Liver (tissue), 9 donors: ENCODE results near the gene TIMM22. TPM values are rescaled to one million over a fixed set of nuclear protein-coding genes. Genes with fewer than 3 reads are reported as not detected.

Source experiments
- DNase-seq: peaks from one replicate; pipeline ENCODE4 v3.0.0-alpha.2; 2017; ENCODE audit warnings: low spot score
- H3K27ac ChIP-seq, 2 donors: one replicate each; pipeline ENCODE4 v1.7.0; 2013; ENCODE audit warnings: inconsistent platforms in 2 of 2, low read length in 2 of 2, control low read depth in 1 of 2, low read depth in 1 of 2, mild to moderate bottlenecking in 1 of 2
- H3K27me3 ChIP-seq, 4 donors: one replicate each; pipeline versions ENCODE4 v1.6.1 to v1.7.0; 2013; ENCODE audit warnings: low read length in 3 of 4, inconsistent platforms in 1 of 4, mild to moderate bottlenecking in 1 of 4, moderate library complexity in 1 of 4; ENCODE audit not compliant: control insufficient read depth in 4 of 4, insufficient read depth in 4 of 4
- H3K36me3 ChIP-seq, 4 donors: one replicate each; pipeline versions ENCODE4 v1.6.1 to v1.7.0; 2013; ENCODE audit warnings: low read length in 3 of 4, mild to moderate bottlenecking in 3 of 4, low read depth in 1 of 4, moderate library complexity in 1 of 4; ENCODE audit not compliant: control insufficient read depth in 4 of 4, insufficient read depth in 3 of 4
- H3K4me1 ChIP-seq, 4 donors: one replicate each; pipeline versions ENCODE4 v1.6.1 to v1.7.0; 2013; ENCODE audit warnings: low read length in 3 of 4, mild to moderate bottlenecking in 3 of 4, moderate library complexity in 1 of 4; ENCODE audit not compliant: control insufficient read depth in 4 of 4, insufficient read depth in 4 of 4
- H3K4me3 ChIP-seq, 3 donors: one replicate each; pipeline versions ENCODE4 v1.6.1 to v1.7.0; 2013; ENCODE audit warnings: low read length in 3 of 3, control low read depth in 1 of 3, low read depth in 1 of 3, mild to moderate bottlenecking in 1 of 3
- H3K9ac ChIP-seq, 2 donors: one replicate each; pipeline ENCODE4 v1.7.0; 2013; ENCODE audit warnings: low read length in 2 of 2, mild to moderate bottlenecking in 2 of 2, moderate library complexity in 2 of 2, control low read depth in 1 of 2, low read depth in 1 of 2
- H3K9me3 ChIP-seq, 4 donors: one replicate each; pipeline versions ENCODE4 v1.6.1 to v1.7.0; 2013; ENCODE audit warnings: low read length in 3 of 4; ENCODE audit not compliant: control insufficient read depth in 4 of 4
- ATF3 ChIP-seq: IDR thresholded peaks from 2 replicates; pipeline ENCODE4 v1.6.1; 2016; ENCODE audit warnings: antibody characterized with exemption
- CTCF ChIP-seq: fragments of 150-350 bp; IDR thresholded peaks from 2 replicates; pipeline ENCODE4 v1.5.1; 2017; ENCODE audit warnings: improper control_type of control experiment, low read depth, low read length; ENCODE audit not compliant: missing input control
- EGR1 ChIP-seq, 2 donors: IDR thresholded peaks; 2 replicates each; pipeline ENCODE4 v1.6.1; 2016 to 2018; ENCODE audit warnings: antibody characterized with exemption in 2 of 2, low read depth in 2 of 2
- FOXA1 ChIP-seq: IDR thresholded peaks from 2 replicates; pipeline ENCODE4 v1.6.1; 2016; ENCODE audit warnings: antibody characterized with exemption
- FOXA2 ChIP-seq: IDR thresholded peaks from 2 replicates; pipeline ENCODE4 v1.6.1; 2016; ENCODE audit warnings: antibody characterized with exemption
- GABPA ChIP-seq, 2 donors: IDR thresholded peaks in 1 of 2; conservative IDR thresholded peaks in 1 of 2; 2 replicates each; pipeline ENCODE4 v1.6.1; 2016; ENCODE audit warnings: antibody characterized with exemption in 2 of 2, mild to moderate bottlenecking in 1 of 2, moderate library complexity in 1 of 2
- HNF4A ChIP-seq, 2 donors: conservative IDR thresholded peaks; 2 replicates each; pipeline ENCODE4 v1.6.1; 2016; ENCODE audit warnings: antibody characterized with exemption in 2 of 2, mild to moderate bottlenecking in 2 of 2
- HNF4G ChIP-seq: IDR thresholded peaks from 2 replicates; pipeline ENCODE4 v1.6.1; 2016; ENCODE audit warnings: antibody characterized with exemption
- JUND ChIP-seq, 2 donors: IDR thresholded peaks; 2 replicates each; pipeline ENCODE4 v1.6.1; 2016; ENCODE audit warnings: antibody characterized with exemption in 2 of 2
- MAX ChIP-seq: IDR thresholded peaks from 2 replicates; pipeline ENCODE4 v1.6.1; 2016; ENCODE audit warnings: antibody characterized with exemption
- NR2F2 ChIP-seq: IDR thresholded peaks from 2 replicates; pipeline ENCODE4 v1.6.1; 2016; ENCODE audit warnings: antibody characterized with exemption
- RAD21 ChIP-seq, 2 donors: IDR thresholded peaks; 2 replicates each; pipeline ENCODE4 v1.6.1; 2016; ENCODE audit warnings: antibody characterized with exemption in 2 of 2, mild to moderate bottlenecking in 2 of 2
- REST ChIP-seq: IDR thresholded peaks from 2 replicates; pipeline ENCODE4 v1.6.1; 2016; ENCODE audit warnings: antibody characterized with exemption, mild to moderate bottlenecking
- RXRA ChIP-seq, 2 donors: IDR thresholded peaks; 2 replicates each; pipeline ENCODE4 v1.6.1; 2017 to 2018; ENCODE audit warnings: antibody characterized with exemption in 2 of 2, mild to moderate bottlenecking in 1 of 2
- SP1 ChIP-seq: IDR thresholded peaks from 2 replicates; pipeline ENCODE4 v1.6.1; 2018; ENCODE audit warnings: antibody characterized with exemption, mild to moderate bottlenecking
- TAF1 ChIP-seq: conservative IDR thresholded peaks from 2 replicates; pipeline ENCODE4 v1.6.1; 2016; ENCODE audit warnings: antibody characterized with exemption, mild to moderate bottlenecking
- YY1 ChIP-seq: IDR thresholded peaks from 2 replicates; pipeline ENCODE4 v1.6.1; 2016; ENCODE audit warnings: antibody characterized with exemption, mild to moderate bottlenecking
- ZBTB33 ChIP-seq: IDR thresholded peaks from 2 replicates; pipeline ENCODE4 v1.6.1; 2016; ENCODE audit warnings: antibody characterized with exemption
- WGBS: extraction: QIAGEN DNeasy Blood & Tissue Kit; methylation state at CpG from one replicate; pipeline ENCODE4 v1.1.7; 2013; 5-methylcytosine and 5-hydroxymethylcytosine counted together
- polyA plus RNA-seq, 2 donors: library from polyadenylated mRNA; stranded (reverse) in 1 of 2; unstranded in 1 of 2; fragments of 200-250 nt in 1 of 2; fragments of >200 nt in 1 of 2; fragmentation: Nextera tagmentation in 1 of 2; extraction: Ambion mirVana in 1 of 2; gene quantifications; one replicate each; pipeline versions ENCODE4 v1.2.1 to v1.2.3, GENCODE V29; 2013 to 2015
- total RNA-seq, 2 donors: library from RNA; depleted of rRNA; stranded (reverse); fragments of >200 nt; gene quantifications; one replicate each; pipeline ENCODE4 v1.2.3, GENCODE V29; 2014
- donor health status: healthy.
- donor health status: healthy.
- donor health status: healthy.
- donor health status: healthy.
- donor health status: healthy.

The TIMM22 gene
- total RNA-seq (1 to 10 TPM; 4.4 to 5.0 TPM), polyA plus RNA-seq (1 to 10 TPM; 4.4 to 4.7 TPM)

- TF ChIP-seq REST (peak; percentile 43), EGR1 (IDR thresholded peaks at IDR 0.05; ENCODE audit: low read depth in 2 of 2) (no peak), HNF4A (conservative IDR thresholded peaks at IDR 0.05) (peak in 1 of 2 donors; percentile 19), GABPA (IDR thresholded peaks at IDR 0.05 in 1 of 2, conservative IDR thresholded peaks at IDR 0.05 in 1 of 2) (peak in 1 of 2 donors; percentile 72), NR2F2 (peak; percentile 45), ATF3 (peak; percentile 73), JUND (IDR thresholded peaks at IDR 0.05) (peak; percentile 16 to 17), TAF1 (peak; percentile 77), ZBTB33 (peak; percentile 97), RXRA (IDR thresholded peaks at IDR 0.05) (peak; percentile 30 to 31), FOXA2 (no peak), HNF4G (no peak), FOXA1 (no peak), YY1 (peak; percentile 100), MAX (peak; percentile 85), RAD21 (IDR thresholded peaks at IDR 0.05) (peak; percentile 88), SP1 (peak; percentile 68), CTCF (peak; percentile 97)
- peak; percentile 90 for DNase-seq
- Histone ChIP-seq H3K4me3 (peak within 1 kb of the TSS; percentile 68 to 86 (median 86)), H3K9me3 (no peaks in the 10 kb centered on the region), H3K9ac (peak within 1 kb of the TSS; percentile 56 to 82), H3K36me3 (peaks cover 3 to 13% (median 8%) of the 10 kb centered on the region in 4 donors), H3K27me3 (no peaks in the 10 kb centered on the region), H3K27ac (peak within 1 kb of the TSS; percentile 86 to 94), H3K4me1 (peaks cover 2 to 34% (median 31%) of the 10 kb centered on the region in 4 donors)
- under 1% methylated on average over 71 of the region's 71 CpGs for WGBS
Measured at GRCh38 chr17:996554-997344, at the start of gene TIMM22. Gene TIMM22 (plus strand): TSS chr17:997129. CDS start chr17:997143, 14 bp downstream.
